Hypothalamus (tissue), 51 donors: ENCODE results near the gene KLHL33.

Experiments used
- DNase-seq, 51 donors: peaks; one replicate each; lab custom pipeline; 2025; lab: John Stamatoyannopoulos, UW

KLHL33 gene

GRCh38 chr14:20435582-20436362, at the start of gene KLHL33:
TSS of gene KLHL33 (minus strand) at chr14:20436166. CDS start at chr14:20435811, 355 bp downstream.
- peak in 1 of 51 donors; percentile 5 for DNase-seq

GRCh38 chr14:20482382-20482781, 46.4 kb upstream of the KLHL33 start:
- DNase-seq: no peak

- DNase-seq: no peak
Measured at GRCh38 chr14:20478894-20479293, 42.9 kb upstream of the KLHL33 start.

DNA sequence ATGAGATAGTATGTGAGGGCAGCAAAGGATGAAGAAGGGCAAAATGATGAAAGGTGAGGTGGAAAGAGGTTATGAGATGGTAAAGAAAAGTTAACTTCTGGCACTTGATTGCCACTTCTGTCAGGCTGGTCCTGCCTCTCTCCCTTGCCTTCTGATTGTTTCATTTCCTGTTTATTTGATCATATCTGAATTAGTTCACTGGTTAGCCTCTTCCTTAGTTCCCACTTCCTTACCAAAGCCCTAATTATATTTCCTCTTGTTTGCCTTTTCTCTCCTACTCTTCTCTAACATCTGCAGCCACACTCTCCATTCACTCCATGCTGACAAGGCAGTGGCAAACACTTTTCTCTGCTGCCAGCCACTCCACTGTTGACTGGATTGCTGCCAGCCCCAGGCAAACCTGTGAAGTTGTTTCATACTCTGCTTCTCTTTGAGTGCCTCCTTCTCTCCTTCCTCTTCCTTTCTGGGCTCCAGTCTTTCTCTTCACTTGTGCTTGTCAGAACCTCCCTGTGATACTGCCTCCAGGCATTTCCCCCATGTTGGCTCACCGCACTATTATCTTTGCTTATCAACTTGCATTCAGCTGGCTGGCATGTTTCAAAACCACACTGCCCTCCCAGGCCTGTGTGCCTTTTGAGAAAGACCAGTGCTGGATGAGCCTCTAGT, 41.4 kb upstream of the KLHL33 start:
- peak in 19 of 51 donors; percentile 1 to 37 (median 13) for DNase-seq

GRCh38 chr14:20476776-20477175, 40.8 kb upstream of the KLHL33 start:
- DNase-seq: no peak

DNA sequence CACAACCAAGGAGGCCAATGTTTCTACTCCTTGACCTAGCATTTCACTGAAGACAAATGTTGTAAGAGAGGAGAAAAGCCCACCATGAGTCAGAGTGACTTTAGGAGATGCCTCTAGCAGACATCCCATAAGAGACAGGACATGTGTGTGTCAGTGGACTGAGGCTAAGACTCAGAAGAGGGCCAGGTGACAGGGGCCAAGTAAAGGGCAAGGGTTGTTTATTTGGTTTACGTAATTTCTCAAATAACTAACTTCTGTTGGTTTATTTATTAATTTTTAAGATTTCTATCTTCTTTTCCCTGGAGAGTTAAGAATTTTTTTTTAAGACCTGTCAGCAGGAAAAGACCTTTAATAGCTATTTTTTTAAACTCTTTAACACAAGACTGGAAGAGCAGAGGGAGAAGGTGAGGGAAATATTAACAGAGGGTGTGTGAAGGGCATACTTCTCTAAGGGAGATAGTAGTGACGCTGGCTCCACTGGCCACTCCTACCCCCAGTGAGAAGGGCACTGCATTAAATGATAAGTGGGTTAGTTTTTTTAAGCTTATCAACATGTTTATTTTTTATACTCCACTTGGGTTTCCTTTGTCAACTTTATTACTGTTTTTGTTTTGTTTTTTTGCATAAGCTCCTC, 36.7 kb upstream of the KLHL33 start:
- DNase-seq: no peak

DNA sequence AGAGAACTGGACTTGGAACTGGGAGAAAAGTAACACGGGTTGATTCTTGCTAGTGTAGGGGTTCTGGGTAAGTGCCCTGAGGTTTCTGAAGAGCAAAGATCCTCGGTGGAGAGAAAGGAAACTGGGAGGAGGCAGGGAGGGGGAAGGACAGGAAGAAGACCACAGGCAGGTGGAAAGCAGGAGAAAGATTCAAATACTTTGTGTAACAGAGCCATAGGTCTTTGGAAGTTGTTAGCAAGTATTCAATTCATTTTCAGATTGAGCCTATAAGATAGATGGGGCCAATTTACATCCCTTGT, 34.6 kb upstream of the KLHL33 start:
- no peak for DNase-seq

DNA sequence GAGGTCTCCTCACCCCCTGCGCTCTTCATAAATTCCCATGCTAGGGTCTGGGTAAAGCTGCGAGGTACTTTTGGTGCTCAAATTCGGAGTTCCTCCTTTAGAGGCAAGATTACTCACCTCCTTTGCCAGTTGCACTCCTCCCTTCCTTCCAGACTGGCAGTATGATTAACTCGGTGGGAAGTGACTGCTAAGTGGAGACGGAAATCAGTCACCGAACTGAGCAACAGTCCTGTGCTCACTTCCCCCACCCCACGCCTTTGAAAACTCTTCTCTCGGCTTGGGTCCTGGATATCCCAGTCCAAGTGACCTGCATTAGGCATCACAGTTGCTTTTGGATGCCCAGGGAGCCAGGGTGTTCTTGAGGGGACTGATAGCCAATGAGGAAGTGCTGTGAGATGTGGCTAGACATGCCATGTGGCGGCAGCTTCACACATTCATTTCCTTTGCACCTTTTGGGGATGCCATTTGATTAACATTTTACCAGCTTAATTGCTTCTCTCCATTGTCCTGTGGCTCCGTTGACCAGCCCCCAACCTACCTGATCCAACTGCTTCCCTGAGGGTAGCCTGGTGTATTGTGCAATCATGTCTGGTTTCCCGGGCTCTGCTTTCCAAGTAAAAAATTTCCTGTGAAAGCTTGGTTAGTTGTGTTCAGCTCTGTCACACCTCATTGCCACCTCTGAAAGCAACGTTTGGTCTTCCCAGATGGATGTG, 34.1 kb upstream of the KLHL33 start:
- peak in 19 of 51 donors; percentile 5 to 74 (median 30) for DNase-seq

- peak; percentile 30 to 92 (median 78) for DNase-seq
Measured at GRCh38 chr14:20469242-20469889, 33.4 kb upstream of the KLHL33 start, which contains the start of gene PNP. TSS of gene PNP (plus strand) at chr14:20469406. CDS start at chr14:20469525, 119 bp downstream.

- DNase-seq: peak in 5 of 51 donors; percentile 15 to 41 (median 27)
Measured at GRCh38 chr14:20468764-20469241, 32.8 kb upstream of the KLHL33 start.

GRCh38 chr14:20461225-20462141, 25.5 kb upstream of the KLHL33 start, which contains the start of gene PIP4P1:
TSS of gene PIP4P1 (minus strand) at chr14:20461434. CDS start at chr14:20461325, 109 bp downstream.
- DNase-seq: peak; percentile 89 to 100 (median 99)

GRCh38 chr14:20460458-20461224, 24.7 kb upstream of the KLHL33 start:
- peak in 3 of 51 donors; percentile 40 to 42 (median 41) for DNase-seq

DNA sequence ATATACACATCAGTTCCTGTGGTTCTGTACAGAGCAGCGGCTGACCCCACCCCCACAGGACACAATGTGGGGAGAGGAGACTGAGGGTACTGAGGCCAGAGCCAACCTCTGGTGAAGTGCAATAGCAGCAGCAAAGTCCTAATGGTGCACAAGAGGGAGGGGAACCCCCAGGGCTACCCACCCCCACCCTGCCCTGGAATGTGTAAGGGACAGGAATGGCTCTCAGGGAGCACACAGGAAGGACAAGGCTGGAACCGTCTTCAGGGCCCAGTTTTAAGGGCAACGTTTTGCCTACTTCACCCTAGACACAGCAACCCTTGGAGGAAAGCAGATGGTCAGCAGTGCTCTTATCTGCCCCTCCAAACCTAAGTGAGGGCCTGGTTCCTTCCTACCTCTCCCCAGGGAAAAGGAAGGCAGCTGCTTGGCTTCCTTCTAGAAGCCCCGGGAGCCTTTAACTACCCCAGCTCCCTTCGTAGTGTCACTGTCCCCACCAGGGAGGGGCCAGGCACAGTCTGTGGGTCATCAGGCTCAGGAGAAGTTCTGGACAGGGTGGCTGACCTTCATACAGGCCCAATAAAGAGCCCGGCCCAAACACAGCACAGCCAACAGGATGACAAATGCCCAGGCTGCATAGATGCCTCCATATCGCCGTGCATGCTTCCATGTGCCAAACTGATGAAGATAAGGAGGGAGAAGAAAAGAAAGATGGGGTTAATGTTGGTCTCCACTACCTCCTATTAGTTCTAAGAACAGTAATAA, 22.2 kb upstream of the KLHL33 start:
- no peak for DNase-seq

- peak in 1 of 51 donors; percentile 1 for DNase-seq
Measured at GRCh38 chr14:20456971-20457370, 21.0 kb upstream of the KLHL33 start.

DNA sequence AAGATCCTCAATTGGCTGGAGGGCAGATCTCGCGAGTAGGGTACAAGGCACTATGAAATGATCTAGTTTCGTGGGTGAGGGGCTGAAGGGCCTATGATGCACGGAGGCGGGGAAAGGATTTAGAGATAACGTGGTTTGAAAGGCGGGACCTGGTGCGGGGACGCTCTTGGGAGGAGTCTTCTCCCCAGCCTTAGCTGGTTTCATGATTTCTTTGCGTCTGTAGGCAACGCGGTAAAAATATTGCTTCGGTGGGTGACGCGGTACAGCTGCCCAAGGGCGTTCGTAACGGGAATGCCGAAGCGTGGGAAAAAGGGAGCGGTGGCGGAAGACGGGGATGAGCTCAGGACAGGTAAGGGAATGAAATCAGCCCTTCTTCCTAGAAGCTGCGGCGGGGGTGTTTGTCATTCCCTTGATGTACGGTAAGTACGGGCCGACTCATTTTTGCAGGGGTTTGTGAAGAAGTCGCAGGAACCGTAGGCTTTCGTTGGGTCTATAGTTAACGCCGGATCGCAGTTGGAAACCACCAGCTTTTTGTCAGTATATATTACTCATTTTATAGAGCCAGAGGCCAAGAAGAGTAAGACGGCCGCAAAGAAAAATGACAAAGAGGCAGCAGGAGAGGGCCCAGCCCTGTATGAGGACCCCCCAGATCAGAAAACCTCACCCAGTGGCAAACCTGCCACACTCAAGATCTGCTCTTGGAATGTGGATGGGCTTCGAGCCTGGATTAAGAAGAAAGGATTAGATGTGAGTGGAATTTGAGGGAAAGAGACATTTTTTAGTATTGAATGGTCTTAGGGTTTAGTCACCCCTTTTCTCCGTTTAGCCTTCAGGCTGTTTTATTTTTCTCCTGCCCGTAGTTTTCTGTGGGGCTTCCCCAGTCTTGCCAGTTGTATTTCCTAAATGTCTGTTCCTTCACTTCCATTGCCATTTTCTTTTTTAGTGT, 19.7 kb upstream of the KLHL33 start:
- DNase-seq: peak in 10 of 51 donors; percentile 45 to 74 (median 63)
